MM.1S (cell line): Measurements from ENCODE around the gene RCN1.

Experiments
- CTCF ChIP-seq: fragments of 300-600 bp; sonication (generic); IDR thresholded peaks from 2 replicates; pipeline ENCODE4 v1.5.1; 2016; ENCODE audit warnings: antibody characterized with exemption, low read length, mixed read lengths
- EZH2phosphoT487 ChIP-seq: fragments of 300-600 bp; sonication (generic); IDR thresholded peaks from 2 replicates; pipeline ENCODE4 v1.6.1; 2018; ENCODE audit warnings: antibody characterized with exemption, low read length

GRCh38 chr11:32151027-32151426 lies 60.2 kb downstream of the RCN1 start:
- no peak for TF ChIP-seq CTCF
- no peak for TF ChIP-seq EZH2phosphoT487
